ENCODE results near the gene ARNT2. TPM values are rescaled to one million over a fixed set of nuclear protein-coding genes. Genes with fewer than 3 reads are reported as not detected.

The ARNT2 gene
- total RNA-seq, 1 experiment from 2014 or later: 16.8 TPM

GRCh38 chr15:80379693-80380092 is 24.5 kb upstream of the ARNT2 start:
- intact Hi-C loops (cut with micrococcal nuclease; ENCODE audit: unreplicated experiment): no loop called here
- H3K4me1 ChIP-seq (ENCODE audit: control insufficient read depth, insufficient read depth, low read length): no peaks in the 10 kb centered on the region
- H3K27me3 ChIP-seq (ENCODE audit: control insufficient read depth, insufficient read depth, low read length): peaks cover 9% of the 10 kb centered on the region
- no peak overlapping the region for H3K4me3 ChIP-seq (ENCODE audit: low read depth in 2 of 2, low read length in 2 of 2)
- no peak for TF ChIP-seq CTCF (IDR thresholded peaks at IDR 0.05)
- TF ChIP-seq REST (IDR thresholded peaks at IDR 0.05; ENCODE audit: insufficient read depth in 1 of 2, low read depth in 2 of 2, low read length in 1 of 2): no peak
- no peak for TF ChIP-seq POLR2AphosphoS5 (IDR thresholded peaks at IDR 0.05; ENCODE audit: low read depth, low read length)
- no peak for TF ChIP-seq TCF7L2 (IDR thresholded peaks at IDR 0.05; ENCODE audit: low read depth, low read length)
- no peak for TF ChIP-seq SIN3A (IDR thresholded peaks at IDR 0.05; ENCODE audit: borderline replicate concordance, insufficient read depth, low read depth, low read length)
- in situ Hi-C loops (cut with HindIII; ENCODE audit: low pct_unique_long_range_greater_than_20kb, low sequenced_read_pairs): no loop called here
- ChIA-PET POLR2A (no interaction called here), CTCF (interaction anchor here (0.5 kb wide), 1 partner anchor 317 kb away, joined by 3 read pairs; no protein-coding TSS in a partner anchor)
- H3K9me3 ChIP-seq (ENCODE audit: control insufficient read depth, insufficient read depth, low read depth, low read length): no peaks in the 10 kb centered on the region
- no peaks in the 10 kb centered on the region for H3K36me3 ChIP-seq (ENCODE audit: control insufficient read depth, insufficient read depth, low read length)
- H3K27ac ChIP-seq (ENCODE audit: low read length): no peak overlapping the region
- ATAC-seq (no peak), DNase-seq (ENCODE audit: low read depth, low spot score) (no peak)
- BruUV-seq (replicated peaks): no TSS peak

GRCh38 chr15:80380154-80380553 is 24.0 kb upstream of the ARNT2 start:
- POLR2A ChIA-PET: no interaction called here
- TF ChIP-seq POLR2AphosphoS5 (IDR thresholded peaks at IDR 0.05; ENCODE audit: low read depth, low read length) (no peak), SIN3A (IDR thresholded peaks at IDR 0.05; ENCODE audit: borderline replicate concordance, insufficient read depth, low read depth, low read length) (no peak), CTCF (IDR thresholded peaks at IDR 0.05) (no peak)
- Histone ChIP-seq H3K27ac (ENCODE audit: low read length) (no peak overlapping the region), H3K4me1 (ENCODE audit: control insufficient read depth, insufficient read depth, low read length) (no peaks in the 10 kb centered on the region), H3K36me3 (ENCODE audit: control insufficient read depth, insufficient read depth, low read length) (no peaks in the 10 kb centered on the region), H3K27me3 (ENCODE audit: control insufficient read depth, insufficient read depth, low read length) (peaks cover 9% of the 10 kb centered on the region), H3K9me3 (ENCODE audit: control insufficient read depth, insufficient read depth, low read depth, low read length) (no peaks in the 10 kb centered on the region), H3K4me3 (ENCODE audit: low read depth in 2 of 2, low read length in 2 of 2) (no peak overlapping the region)
- CTCF ChIA-PET: no interaction called here
- intact Hi-C loops (cut with micrococcal nuclease; ENCODE audit: unreplicated experiment): no loop called here
- ATAC-seq (no peak), DNase-seq (ENCODE audit: low read depth, low spot score) (no peak)
- in situ Hi-C loops (cut with HindIII; ENCODE audit: low pct_unique_long_range_greater_than_20kb, low sequenced_read_pairs): no loop called here
- no TSS peak for BruUV-seq (replicated peaks)
